GM18507 (cell line): ENCODE measurements around the gene DDX23.

Source experiments
- DNase-seq: peaks from one replicate; pipeline ENCODE4 v3.0.0; 2011; ENCODE audit warnings: low read depth; ENCODE audit not compliant: insufficient read length; ENCODE audit errors: extremely low spot score
- FAIRE-seq: peaks from 2 replicates; lab custom pipeline; 2011; peaks lifted over from hg19 to GRCh38; lab: Jason Lieb, UNC

Gene DDX23

GRCh38 chr12:48827513-48828096 lies 24.4 kb downstream of the DDX23 start:
- no peak for DNase-seq
- no peak for FAIRE-seq

GRCh38 chr12:48827026-48827425 lies 24.9 kb downstream of the DDX23 start:
- no peak for DNase-seq
- no peak for FAIRE-seq

GRCh38 chr12:48826209-48826855 lies 25.6 kb downstream of the DDX23 start:
- FAIRE-seq (no peak), DNase-seq (no peak)

- FAIRE-seq (no peak), DNase-seq (no peak)
Measured at GRCh38 chr12:48824905-48825304, 27.1 kb downstream of the DDX23 start.

GRCh38 chr12:48824112-48824511 lies 27.9 kb downstream of the DDX23 start:
- FAIRE-seq (no peak), DNase-seq (no peak)

- no peak for FAIRE-seq
Measured at GRCh38 chr12:48823281-48823680, 28.7 kb downstream of the DDX23 start.

GRCh38 chr12:48822711-48823110 lies 29.3 kb downstream of the DDX23 start:
- no peak for FAIRE-seq
- no peak for DNase-seq

More at GRCh38 chr12:48823281-48823680, 28.7 kb downstream of the DDX23 start:
- DNase-seq, result no peak

- no peak for FAIRE-seq
- no peak for DNase-seq
Measured at GRCh38 chr12:48822139-48822538, 29.8 kb downstream of the DDX23 start.

- no peak for FAIRE-seq
- DNase-seq, result no peak
Measured at GRCh38 chr12:48819986-48820725, 31.8 kb downstream of the DDX23 start.

GRCh38 chr12:48818831-48819590 lies 33.0 kb downstream of the DDX23 start:
- peak; percentile 39 for FAIRE-seq
- DNase-seq, result no peak

GRCh38 chr12:48817873-48818830 lies 33.8 kb downstream of the DDX23 start, which contains the start of gene CACNB3:
Gene CACNB3, plus strand, starts transcription at chr12:48818496. Its CDS starts 434 bp downstream, at chr12:48818930.
- no peak for DNase-seq
- FAIRE-seq, result peak; percentile 73

GRCh38 chr12:48816143-48816854 lies 35.7 kb downstream of the DDX23 start:
- FAIRE-seq, result no peak
- DNase-seq, result no peak

GRCh38 chr12:48815126-48816110 lies 36.5 kb downstream of the DDX23 start:
- FAIRE-seq (peak; percentile 88), DNase-seq (no peak)

GRCh38 chr12:48814262-48815125 lies 37.5 kb downstream of the DDX23 start:
- peak; percentile 85 for FAIRE-seq
- DNase-seq, result peak; percentile 90

GRCh38 chr12:48813465-48814261 lies 38.3 kb downstream of the DDX23 start:
- DNase-seq (no peak), FAIRE-seq (no peak)
